ENCODE data around the gene ZNF264.

Gene ZNF264

DNA sequence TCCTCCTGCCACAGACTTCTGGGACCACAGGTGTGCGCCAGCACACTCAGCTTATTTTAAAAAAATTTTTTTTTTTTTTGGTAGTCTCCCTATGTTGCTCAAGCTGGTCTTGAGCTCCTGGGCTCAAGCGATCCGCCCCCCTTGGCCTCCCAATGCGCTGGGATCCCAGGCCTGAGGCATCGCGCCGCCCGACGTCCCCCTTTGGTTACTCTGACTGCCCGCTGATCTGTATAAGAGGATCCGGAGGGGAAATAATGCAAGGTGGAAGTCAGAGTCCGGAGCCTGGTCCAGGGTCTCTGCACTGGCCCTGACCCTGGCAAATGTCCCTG lies 48.6 kb downstream of the ZNF264 start:
- H3K79me2 ChIP-seq (ENCODE audit: low read length): peaks cover 38% of the 10 kb centered on the region
- peak overlapping the region; percentile 90; the same call in 1 of the 2 replicates for H3K27ac ChIP-seq (ENCODE audit: low read length)

DNA sequence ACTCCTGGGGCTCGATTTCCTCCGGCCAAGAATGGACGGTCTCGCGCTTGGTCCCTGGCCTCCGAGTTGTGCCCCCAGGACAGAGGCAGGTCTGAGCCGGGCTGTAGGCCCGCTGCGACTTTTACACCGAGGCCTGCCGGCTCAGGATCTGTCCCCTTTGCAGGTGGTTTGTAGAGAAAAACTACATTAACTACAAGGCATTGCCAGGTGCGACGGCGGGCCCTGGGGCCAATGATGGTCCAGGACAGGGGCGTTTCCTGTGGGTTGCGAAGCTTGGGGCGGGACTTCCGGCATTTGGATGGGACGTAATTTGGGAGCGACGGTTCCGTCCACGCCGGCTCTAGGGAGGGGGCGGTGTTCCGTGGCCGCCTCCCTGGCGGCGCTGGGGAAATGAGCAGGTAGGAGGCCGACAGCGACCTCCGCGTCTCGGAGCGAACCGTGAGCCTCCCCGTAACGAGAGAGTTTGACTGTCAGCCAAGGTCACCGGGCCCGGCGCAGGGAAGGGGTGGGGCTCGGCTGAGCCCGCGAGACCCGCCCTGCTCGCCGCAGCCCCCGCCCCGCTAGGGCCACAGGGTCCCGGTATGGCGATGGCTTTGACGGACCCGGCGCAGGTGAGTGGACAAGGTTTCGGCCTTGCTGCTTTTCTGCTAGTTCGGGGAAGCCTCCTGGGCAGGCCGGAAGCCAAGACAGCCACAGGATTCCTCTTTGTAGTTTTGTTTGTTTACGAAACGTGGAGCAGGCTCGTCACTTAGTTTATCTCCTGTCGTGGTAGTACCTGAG lies 49.2 kb downstream of the ZNF264 start, which contains the start of gene ZNF805:
ZNF805 (plus strand) TSS at position 322 of the 780 bp plus-strand sequence; CDS start at position 582, 260 bp downstream.
- peak within 1 kb of the TSS; percentile 90 for H3K27ac ChIP-seq (ENCODE audit: low read length)
- H3K9me2 ChIP-seq (replicated peaks; ENCODE audit: insufficient read depth, low read length): no peaks in the 10 kb centered on the region
- DNase-seq: peak; percentile 96
- no peaks in the 10 kb centered on the region for H4K20me1 ChIP-seq (ENCODE audit: insufficient read depth, low read length)
- TF ChIP-seq, protein P1, sequence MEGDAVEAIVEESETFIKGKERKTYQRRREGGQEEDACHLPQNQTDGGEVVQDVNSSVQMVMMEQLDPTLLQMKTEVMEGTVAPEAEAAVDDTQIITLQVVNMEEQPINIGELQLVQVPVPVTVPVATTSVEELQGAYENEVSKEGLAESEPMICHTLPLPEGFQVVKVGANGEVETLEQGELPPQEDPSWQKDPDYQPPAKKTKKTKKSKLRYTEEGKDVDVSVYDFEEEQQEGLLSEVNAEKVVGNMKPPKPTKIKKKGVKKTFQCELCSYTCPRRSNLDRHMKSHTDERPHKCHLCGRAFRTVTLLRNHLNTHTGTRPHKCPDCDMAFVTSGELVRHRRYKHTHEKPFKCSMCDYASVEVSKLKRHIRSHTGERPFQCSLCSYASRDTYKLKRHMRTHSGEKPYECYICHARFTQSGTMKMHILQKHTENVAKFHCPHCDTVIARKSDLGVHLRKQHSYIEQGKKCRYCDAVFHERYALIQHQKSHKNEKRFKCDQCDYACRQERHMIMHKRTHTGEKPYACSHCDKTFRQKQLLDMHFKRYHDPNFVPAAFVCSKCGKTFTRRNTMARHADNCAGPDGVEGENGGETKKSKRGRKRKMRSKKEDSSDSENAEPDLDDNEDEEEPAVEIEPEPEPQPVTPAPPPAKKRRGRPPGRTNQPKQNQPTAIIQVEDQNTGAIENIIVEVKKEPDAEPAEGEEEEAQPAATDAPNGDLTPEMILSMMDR (IDR thresholded peaks at IDR 0.05; ENCODE audit: low read length): no peak
- no peak for TF ChIP-seq EZH2phosphoT487 (IDR thresholded peaks at IDR 0.05; ENCODE audit: low read length)
- no peak for TF ChIP-seq EZH2 (optimal IDR thresholded peaks at IDR 0.05; ENCODE audit: low read depth, low read length)
- peaks cover 11% of the 10 kb centered on the region; the same call in 1 of the 2 replicates for H3K4me1 ChIP-seq (ENCODE audit: low read length)
- H3K36me3 ChIP-seq (replicated peaks; ENCODE audit: insufficient read depth, low read length): no peaks in the 10 kb centered on the region
- H3K9ac ChIP-seq (ENCODE audit: low read length): peak within 1 kb of the TSS; percentile 95
- H3K4me3 ChIP-seq (ENCODE audit: low read length): peak within 1 kb of the TSS; percentile 98
- no peaks in the 10 kb centered on the region; the same call in 1 of the 2 replicates for H3K9me3 ChIP-seq (replicated peaks; ENCODE audit: insufficient read depth, low read length)
- peaks cover 10% of the 10 kb centered on the region; the same call in 1 of the 2 replicates for H3F3A ChIP-seq (ENCODE audit: insufficient read depth, low read length)
- no peaks in the 10 kb centered on the region for H3K27me3 ChIP-seq (replicated peaks; ENCODE audit: insufficient read depth, low read length)
- peak within 1 kb of the TSS; percentile 100 for H2AFZ ChIP-seq (ENCODE audit: low read length)
- peaks cover 41% of the 10 kb centered on the region for H3K79me2 ChIP-seq (ENCODE audit: low read length)
- peak within 1 kb of the TSS; percentile 88 for H3K4me2 ChIP-seq (ENCODE audit: low read depth, low read length)

More for the DNA sequence above, 48.6 kb downstream of the ZNF264 start:
- Histone ChIP-seq H3K27me3 (replicated peaks; ENCODE audit: insufficient read depth, low read length) (no peaks in the 10 kb centered on the region), H3K9me2 (replicated peaks; ENCODE audit: insufficient read depth, low read length) (no peaks in the 10 kb centered on the region), H3F3A (ENCODE audit: insufficient read depth, low read length) (peaks cover 10% of the 10 kb centered on the region; the same call in 1 of the 2 replicates), H3K9ac (ENCODE audit: low read length) (peak overlapping the region; percentile 95), H3K36me3 (replicated peaks; ENCODE audit: insufficient read depth, low read length) (no peaks in the 10 kb centered on the region), H3K4me1 (ENCODE audit: low read length) (peaks cover 11% of the 10 kb centered on the region; the same call in 1 of the 2 replicates), H4K20me1 (ENCODE audit: insufficient read depth, low read length) (no peaks in the 10 kb centered on the region), H3K4me3 (ENCODE audit: low read length) (peak overlapping the region; percentile 98), H3K9me3 (replicated peaks; ENCODE audit: insufficient read depth, low read length) (no peaks in the 10 kb centered on the region; the same call in 1 of the 2 replicates), H3K4me2 (ENCODE audit: low read depth, low read length) (peak overlapping the region; percentile 88), H2AFZ (ENCODE audit: low read length) (peak overlapping the region; percentile 100)
- DNase-seq: peak; percentile 6
- TF ChIP-seq EZH2 (optimal IDR thresholded peaks at IDR 0.05; ENCODE audit: low read depth, low read length) (no peak), EZH2phosphoT487 (IDR thresholded peaks at IDR 0.05; ENCODE audit: low read length) (no peak)
- TF ChIP-seq, protein P1 (IDR thresholded peaks at IDR 0.05; ENCODE audit: low read length): no peak

DNA sequence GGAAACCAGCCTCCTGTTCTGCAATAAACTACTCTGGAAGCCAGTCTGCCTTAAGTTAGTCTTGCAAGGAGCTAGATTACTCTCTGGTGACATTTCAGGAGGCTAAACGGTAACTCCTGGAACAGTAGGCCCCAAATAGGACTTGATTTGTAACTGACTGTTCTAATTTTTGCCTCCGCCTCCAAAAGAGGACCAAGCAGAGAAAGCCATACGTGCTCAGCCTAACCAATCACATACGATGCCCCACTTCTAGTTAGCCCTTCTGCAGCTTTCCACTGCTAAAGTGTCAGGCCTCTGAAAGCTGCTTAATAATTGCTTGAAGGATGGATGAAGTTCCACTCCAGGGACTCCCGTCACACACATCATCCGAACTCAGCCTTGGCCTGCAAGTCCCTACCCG lies 49.9 kb downstream of the ZNF264 start:
- H2AFZ ChIP-seq (ENCODE audit: low read length): peak overlapping the region; percentile 100
- H3K27ac ChIP-seq (ENCODE audit: low read length): peak overlapping the region; percentile 90
- peaks cover 11% of the 10 kb centered on the region; the same call in 1 of the 2 replicates for H3K4me1 ChIP-seq (ENCODE audit: low read length)
- H3K27me3 ChIP-seq (replicated peaks; ENCODE audit: insufficient read depth, low read length): no peaks in the 10 kb centered on the region
- peak overlapping the region; percentile 95 for H3K9ac ChIP-seq (ENCODE audit: low read length)
- DNase-seq: peak; percentile 25
- H3F3A ChIP-seq (ENCODE audit: insufficient read depth, low read length): peaks cover 10% of the 10 kb centered on the region; the same call in 1 of the 2 replicates
- H3K9me2 ChIP-seq (replicated peaks; ENCODE audit: insufficient read depth, low read length): no peaks in the 10 kb centered on the region
- H3K9me3 ChIP-seq (replicated peaks; ENCODE audit: insufficient read depth, low read length): no peaks in the 10 kb centered on the region; the same call in 1 of the 2 replicates
- H3K36me3 ChIP-seq (replicated peaks; ENCODE audit: insufficient read depth, low read length): no peaks in the 10 kb centered on the region
- peak overlapping the region; percentile 98 for H3K4me3 ChIP-seq (ENCODE audit: low read length)
- peak overlapping the region; percentile 88 for H3K4me2 ChIP-seq (ENCODE audit: low read depth, low read length)
- H3K79me2 ChIP-seq (ENCODE audit: low read length): peaks cover 41% of the 10 kb centered on the region
- TF ChIP-seq EZH2 (optimal IDR thresholded peaks at IDR 0.05; ENCODE audit: low read depth, low read length) (no peak), EZH2phosphoT487 (IDR thresholded peaks at IDR 0.05; ENCODE audit: low read length) (no peak)
- TF ChIP-seq, protein P1 (IDR thresholded peaks at IDR 0.05; ENCODE audit: low read length): no peak
- no peaks in the 10 kb centered on the region for H4K20me1 ChIP-seq (ENCODE audit: insufficient read depth, low read length)
